ENCODE data around the gene NLGN1.

- TF ChIP-seq POLR2A (IDR thresholded peaks at IDR 0.05; ENCODE audit: low read depth, low read length) = no peak
- no peak for TF ChIP-seq POLR2AphosphoS5 (IDR thresholded peaks at IDR 0.05; ENCODE audit: low read depth, low read length)
- no peak for TF ChIP-seq TAF1 (IDR thresholded peaks at IDR 0.05; ENCODE audit: borderline replicate concordance, low read depth, low read length)
Measured at GRCh38 chr3:173586166-173586565, 188.6 kb downstream of the NLGN1 start.

Data from GM12892 (cell line).